ENCODE results near the gene WWC1. TPM values are rescaled to one million over a fixed set of nuclear protein-coding genes. Genes with fewer than 3 reads are reported as not detected.

The WWC1 gene
- total RNA-seq, 2 experiments from 2014 or later, result not detected

DNA sequence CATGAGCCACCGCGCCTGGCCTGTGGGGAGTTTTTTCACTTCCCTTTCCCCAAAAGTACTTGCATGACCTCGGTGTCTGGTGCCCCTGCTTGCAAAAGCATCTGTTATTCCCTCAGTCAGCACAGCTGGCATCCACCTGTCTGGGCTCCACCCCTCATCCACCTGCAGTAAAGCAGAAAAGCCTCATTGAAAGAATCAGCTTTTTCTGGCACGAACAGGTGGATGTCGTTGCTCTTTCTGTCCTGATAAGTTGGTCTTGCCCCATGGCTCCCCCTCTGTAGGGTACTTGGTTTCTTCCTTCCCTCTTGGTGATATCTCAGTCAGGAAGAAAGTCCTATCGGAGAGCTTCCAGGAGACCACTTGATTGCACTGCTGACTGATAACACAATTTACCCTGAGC is 37.4 kb downstream of the WWC1 start:
- no peaks in the 10 kb centered on the region for H3K9me2 ChIP-seq (ENCODE audit: insufficient read depth, low read length)
- intact Hi-C loops (cut with micrococcal nuclease; ENCODE audit: unreplicated experiment), result no loop called here
- TF ChIP-seq, protein P1, sequence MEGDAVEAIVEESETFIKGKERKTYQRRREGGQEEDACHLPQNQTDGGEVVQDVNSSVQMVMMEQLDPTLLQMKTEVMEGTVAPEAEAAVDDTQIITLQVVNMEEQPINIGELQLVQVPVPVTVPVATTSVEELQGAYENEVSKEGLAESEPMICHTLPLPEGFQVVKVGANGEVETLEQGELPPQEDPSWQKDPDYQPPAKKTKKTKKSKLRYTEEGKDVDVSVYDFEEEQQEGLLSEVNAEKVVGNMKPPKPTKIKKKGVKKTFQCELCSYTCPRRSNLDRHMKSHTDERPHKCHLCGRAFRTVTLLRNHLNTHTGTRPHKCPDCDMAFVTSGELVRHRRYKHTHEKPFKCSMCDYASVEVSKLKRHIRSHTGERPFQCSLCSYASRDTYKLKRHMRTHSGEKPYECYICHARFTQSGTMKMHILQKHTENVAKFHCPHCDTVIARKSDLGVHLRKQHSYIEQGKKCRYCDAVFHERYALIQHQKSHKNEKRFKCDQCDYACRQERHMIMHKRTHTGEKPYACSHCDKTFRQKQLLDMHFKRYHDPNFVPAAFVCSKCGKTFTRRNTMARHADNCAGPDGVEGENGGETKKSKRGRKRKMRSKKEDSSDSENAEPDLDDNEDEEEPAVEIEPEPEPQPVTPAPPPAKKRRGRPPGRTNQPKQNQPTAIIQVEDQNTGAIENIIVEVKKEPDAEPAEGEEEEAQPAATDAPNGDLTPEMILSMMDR (conservative IDR thresholded peaks at IDR 0.05; ENCODE audit: low read length), result no peak
- no peak for TF ChIP-seq EZH2phosphoT487 (IDR thresholded peaks at IDR 0.05; ENCODE audit: borderline replicate concordance, low read depth, low read length)
- BruUV-seq (replicated peaks), result no TSS peak
- peaks cover 4% of the 10 kb centered on the region for H3K4me1 ChIP-seq (ENCODE audit: insufficient read depth, low read length, poor library complexity, severe bottlenecking)
- no peak overlapping the region for H3K4me3 ChIP-seq (ENCODE audit: low read depth, low read length, poor library complexity, severe bottlenecking)
- H3K4me2 ChIP-seq (ENCODE audit: low read length), result peak overlapping the region; percentile 24
- H3K9me3 ChIP-seq (ENCODE audit: low read length), result no peaks in the 10 kb centered on the region
- ChIA-PET CTCF (ENCODE audit: unreplicated experiment) (no interaction called here), POLR2A (no interaction called here)
- peak; percentile 54 for DNase-seq (ENCODE audit: low spot score)
- H3K79me2 ChIP-seq (ENCODE audit: insufficient read depth, low read depth, low read length), result no peaks in the 10 kb centered on the region
- H3K27ac ChIP-seq (ENCODE audit: low read depth, low read length, poor library complexity, severe bottlenecking), result no peak overlapping the region
- no peaks in the 10 kb centered on the region for H3K36me3 ChIP-seq (ENCODE audit: insufficient read depth, low read length)
- H2AFZ ChIP-seq (ENCODE audit: low read length), result no peak overlapping the region; the same call in 1 of the 2 replicates
- H4K20me1 ChIP-seq (ENCODE audit: insufficient read depth, low read length), result no peaks in the 10 kb centered on the region

DNA sequence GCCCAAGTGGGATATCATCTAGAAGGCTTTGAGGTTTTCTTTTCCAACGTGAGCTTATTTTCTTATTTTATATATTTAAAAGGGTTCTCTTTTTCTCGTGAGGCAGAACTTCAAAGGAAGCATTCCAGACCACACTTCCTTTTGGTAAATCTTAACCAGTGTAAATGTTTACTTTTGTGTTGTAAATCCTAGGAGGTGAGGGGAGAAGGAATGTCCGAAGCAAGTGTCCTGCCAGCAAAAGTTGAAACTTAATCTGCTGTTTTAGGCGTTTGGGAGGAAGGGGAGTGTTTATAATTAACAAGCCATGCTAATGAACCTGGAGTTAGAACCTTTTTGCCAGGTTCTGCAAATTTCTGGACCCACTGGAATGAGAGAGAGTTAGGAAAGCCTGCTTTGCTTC is 37.9 kb downstream of the WWC1 start:
- ChIA-PET POLR2A (interaction anchor here (0.5 kb wide), 1 partner anchor 23 kb away, joined by 3 read pairs; no protein-coding TSS in a partner anchor), CTCF (ENCODE audit: unreplicated experiment) (no interaction called here)
- Histone ChIP-seq H4K20me1 (ENCODE audit: insufficient read depth, low read length) (no peaks in the 10 kb centered on the region), H3K9me2 (ENCODE audit: insufficient read depth, low read length) (no peaks in the 10 kb centered on the region), H2AFZ (ENCODE audit: low read length) (no peak overlapping the region; the same call in 1 of the 2 replicates), H3K9me3 (ENCODE audit: low read length) (no peaks in the 10 kb centered on the region), H3K4me1 (ENCODE audit: insufficient read depth, low read length, poor library complexity, severe bottlenecking) (peaks cover 4% of the 10 kb centered on the region), H3K4me2 (ENCODE audit: low read length) (no peak overlapping the region), H3K4me3 (ENCODE audit: low read depth, low read length, poor library complexity, severe bottlenecking) (no peak overlapping the region), H3K27ac (ENCODE audit: low read depth, low read length, poor library complexity, severe bottlenecking) (no peak overlapping the region), H3K79me2 (ENCODE audit: insufficient read depth, low read depth, low read length) (no peaks in the 10 kb centered on the region), H3K36me3 (ENCODE audit: insufficient read depth, low read length) (no peaks in the 10 kb centered on the region)
- TF ChIP-seq, protein P1 (conservative IDR thresholded peaks at IDR 0.05; ENCODE audit: low read length), result no peak
- TF ChIP-seq EZH2phosphoT487 (IDR thresholded peaks at IDR 0.05; ENCODE audit: borderline replicate concordance, low read depth, low read length), result no peak
- intact Hi-C loops (cut with micrococcal nuclease; ENCODE audit: unreplicated experiment), result no loop called here
- DNase-seq (ENCODE audit: low spot score), result no peak
- BruUV-seq (replicated peaks), result no TSS peak

- Histone ChIP-seq H3K36me3 (ENCODE audit: insufficient read depth, low read length) (no peaks in the 10 kb centered on the region), H3K4me3 (ENCODE audit: low read depth, low read length, poor library complexity, severe bottlenecking) (no peak overlapping the region), H3K4me2 (ENCODE audit: low read length) (no peak overlapping the region), H3K27ac (ENCODE audit: low read depth, low read length, poor library complexity, severe bottlenecking) (no peak overlapping the region), H3K9me3 (ENCODE audit: low read length) (no peaks in the 10 kb centered on the region), H3K4me1 (ENCODE audit: insufficient read depth, low read length, poor library complexity, severe bottlenecking) (peaks cover 4% of the 10 kb centered on the region), H3K79me2 (ENCODE audit: insufficient read depth, low read depth, low read length) (no peaks in the 10 kb centered on the region), H4K20me1 (ENCODE audit: insufficient read depth, low read length) (no peaks in the 10 kb centered on the region), H3K9me2 (ENCODE audit: insufficient read depth, low read length) (no peaks in the 10 kb centered on the region), H2AFZ (ENCODE audit: low read length) (no peak overlapping the region)
- BruUV-seq (replicated peaks), result no TSS peak
- intact Hi-C loops (cut with micrococcal nuclease; ENCODE audit: unreplicated experiment), result no loop called here
- TF ChIP-seq EZH2phosphoT487 (IDR thresholded peaks at IDR 0.05; ENCODE audit: borderline replicate concordance, low read depth, low read length), result no peak
- TF ChIP-seq, protein P1 (conservative IDR thresholded peaks at IDR 0.05; ENCODE audit: low read length), result no peak
- ChIA-PET POLR2A (no interaction called here), CTCF (ENCODE audit: unreplicated experiment) (no interaction called here)
- no peak for DNase-seq (ENCODE audit: low spot score)
Observed at GRCh38 chr5:168332042-168332441, 40.6 kb downstream of the WWC1 start.
